Upper lobe of left lung (tissue), 4 donors: ENCODE results near the gene WIF1.

Experiments used
- CTCF ChIP-seq, 6 experiments: fragments of 450-650 bp in 4 of 6; fragments of 200-600 bp in 2 of 6; sonication (generic) in 2 of 6; IDR thresholded peaks; one replicate each; pipeline ENCODE4 v1.5.1; 2016 to 2019; ENCODE audit warnings: antibody characterized with exemption in 6 of 6
- POLR2A ChIP-seq, 4 donors: fragments of 450-650 bp; IDR thresholded peaks; one replicate each; pipeline ENCODE4 v1.5.1; 2016 to 2017; ENCODE audit warnings: antibody characterized with exemption in 4 of 4, mild to moderate bottlenecking in 2 of 4

GRCh38 chr12:65016881-65017650 lies 104.0 kb downstream of the WIF1 start:
- no peak for TF ChIP-seq CTCF (IDR thresholded peaks at IDR 0.05)
- TF ChIP-seq POLR2A (IDR thresholded peaks at IDR 0.05) = no peak
